ENCODE measurements around the gene ZAP70.

The ZAP70 gene

GRCh38 chr2:97715951-97716694 lies 2.7 kb downstream of the ZAP70 start:
- peak overlapping the region; percentile 95 to 96 for H3K4me3 Mint-ChIP-seq
- H3K27me3 Mint-ChIP-seq: no peaks in the 10 kb centered on the region
- no peak for ATAC-seq (replicated peaks)
- peaks cover 70% of the 10 kb centered on the region for H3K36me3 Mint-ChIP-seq (ENCODE audit: insufficient read depth)
- H3K27ac Mint-ChIP-seq: peak overlapping the region; percentile 97 to 99
- H3K9me3 Mint-ChIP-seq: no peaks in the 10 kb centered on the region
- peaks cover 81 to 87% of the 10 kb centered on the region in 2 donors for H3K4me1 Mint-ChIP-seq (ENCODE audit: low read depth in 2 of 2)
- no peak for DNase-seq

- H3K36me3 Mint-ChIP-seq (ENCODE audit: insufficient read depth): peaks cover 77% of the 10 kb centered on the region
- no peaks in the 10 kb centered on the region for H3K9me3 Mint-ChIP-seq
- H3K27me3 Mint-ChIP-seq: no peaks in the 10 kb centered on the region
- peaks cover 74 to 81% of the 10 kb centered on the region in 2 donors for H3K4me1 Mint-ChIP-seq (ENCODE audit: low read depth in 2 of 2)
- no peak for DNase-seq
- H3K4me3 Mint-ChIP-seq: peak overlapping the region; percentile 95 to 96
- ATAC-seq (replicated peaks): no peak
- H3K27ac Mint-ChIP-seq: peak overlapping the region; percentile 97 to 99
Observed at GRCh38 chr2:97716695-97717612, 3.6 kb downstream of the ZAP70 start.

GRCh38 chr2:97717613-97717995 lies 4.2 kb downstream of the ZAP70 start:
- Mint-ChIP-seq H3K4me3 (peak overlapping the region; percentile 95 to 96), H3K36me3 (ENCODE audit: insufficient read depth) (peaks cover 79% of the 10 kb centered on the region), H3K27ac (peak overlapping the region; percentile 97 to 99)

GRCh38 chr2:97718051-97718882 lies 4.9 kb downstream of the ZAP70 start:
- Mint-ChIP-seq H3K9me3 (no peaks in the 10 kb centered on the region), H3K27me3 (no peaks in the 10 kb centered on the region), H3K36me3 (ENCODE audit: insufficient read depth) (peaks cover 86% of the 10 kb centered on the region), H3K27ac (peak overlapping the region; percentile 97 to 99), H3K4me3 (peak overlapping the region; percentile 95 to 96), H3K4me1 (ENCODE audit: low read depth in 2 of 2) (peaks cover 72 to 80% of the 10 kb centered on the region in 2 donors)
- ATAC-seq (replicated peaks): peak; percentile 85
- peak; percentile 73 to 77 (median 74) for DNase-seq

More at GRCh38 chr2:97717613-97717995, 4.2 kb downstream of the ZAP70 start:
- no peak for ATAC-seq (replicated peaks)
- no peaks in the 10 kb centered on the region for H3K27me3 Mint-ChIP-seq
- no peak for DNase-seq
- H3K4me1 Mint-ChIP-seq (ENCODE audit: low read depth in 2 of 2): peaks cover 69 to 79% of the 10 kb centered on the region in 2 donors
- no peaks in the 10 kb centered on the region for H3K9me3 Mint-ChIP-seq

GRCh38 chr2:97718942-97719341 lies 5.6 kb downstream of the ZAP70 start:
- H3K9me3 Mint-ChIP-seq: no peaks in the 10 kb centered on the region
- no peaks in the 10 kb centered on the region for H3K27me3 Mint-ChIP-seq
- peaks cover 85% of the 10 kb centered on the region for H3K36me3 Mint-ChIP-seq (ENCODE audit: insufficient read depth)
- DNase-seq (no peak), ATAC-seq (replicated peaks) (peak; percentile 14)
- H3K27ac Mint-ChIP-seq: peak overlapping the region; percentile 97 to 99
- peak overlapping the region; percentile 95 to 96 for H3K4me3 Mint-ChIP-seq
- peaks cover 70 to 80% of the 10 kb centered on the region in 2 donors for H3K4me1 Mint-ChIP-seq (ENCODE audit: low read depth in 2 of 2)

GRCh38 chr2:97719362-97720155 lies 6.2 kb downstream of the ZAP70 start:
- Mint-ChIP-seq H3K4me1 (ENCODE audit: low read depth in 2 of 2) (peaks cover 74 to 79% of the 10 kb centered on the region in 2 donors), H3K9me3 (no peaks in the 10 kb centered on the region), H3K27ac (peak overlapping the region; percentile 97 to 99), H3K4me3 (peak overlapping the region; percentile 95 to 96), H3K27me3 (no peaks in the 10 kb centered on the region), H3K36me3 (ENCODE audit: insufficient read depth) (peaks cover 85% of the 10 kb centered on the region)
- ATAC-seq (replicated peaks) (no peak), DNase-seq (no peak)

GRCh38 chr2:97720746-97721145 lies 7.4 kb downstream of the ZAP70 start:
- no peak for ATAC-seq (replicated peaks)
- H3K9me3 Mint-ChIP-seq: no peaks in the 10 kb centered on the region
- peak overlapping the region; percentile 95 to 96 for H3K4me3 Mint-ChIP-seq
- H3K4me1 Mint-ChIP-seq (ENCODE audit: low read depth in 2 of 2): peaks cover 76 to 78% of the 10 kb centered on the region in 2 donors
- peak overlapping the region; percentile 90 to 99 for H3K27ac Mint-ChIP-seq
- DNase-seq: no peak
- H3K36me3 Mint-ChIP-seq (ENCODE audit: insufficient read depth): peaks cover 89% of the 10 kb centered on the region
- H3K27me3 Mint-ChIP-seq: no peaks in the 10 kb centered on the region

GRCh38 chr2:97722227-97722626 lies 8.9 kb downstream of the ZAP70 start:
- DNase-seq: no peak
- Mint-ChIP-seq H3K9me3 (no peaks in the 10 kb centered on the region), H3K36me3 (ENCODE audit: insufficient read depth) (peaks cover 94% of the 10 kb centered on the region), H3K4me1 (ENCODE audit: low read depth in 2 of 2) (peaks cover 70 to 77% of the 10 kb centered on the region in 2 donors), H3K4me3 (peak overlapping the region; percentile 95 to 96), H3K27ac (peak overlapping the region; percentile 63 to 80), H3K27me3 (no peaks in the 10 kb centered on the region)
- ATAC-seq (replicated peaks): no peak

GRCh38 chr2:97723156-97724072 lies 10.0 kb downstream of the ZAP70 start:
- Mint-ChIP-seq H3K27me3 (no peaks in the 10 kb centered on the region), H3K4me1 (ENCODE audit: low read depth in 2 of 2) (peaks cover 73 to 78% of the 10 kb centered on the region in 2 donors), H3K9me3 (no peaks in the 10 kb centered on the region), H3K4me3 (peak overlapping the region; percentile 95 to 96), H3K27ac (peak overlapping the region; percentile 63 to 80), H3K36me3 (ENCODE audit: insufficient read depth) (peaks cover 96% of the 10 kb centered on the region)
- ATAC-seq (replicated peaks) (no peak), DNase-seq (no peak)

GRCh38 chr2:97724073-97724410 lies 10.7 kb downstream of the ZAP70 start:
- H3K9me3 Mint-ChIP-seq: no peaks in the 10 kb centered on the region
- ATAC-seq (replicated peaks) (no peak), DNase-seq (no peak)
- peak overlapping the region; percentile 18 to 66 for H3K4me3 Mint-ChIP-seq
- peaks cover 73% of the 10 kb centered on the region in 2 donors for H3K4me1 Mint-ChIP-seq (ENCODE audit: low read depth in 2 of 2)
- H3K27me3 Mint-ChIP-seq: no peaks in the 10 kb centered on the region
- H3K36me3 Mint-ChIP-seq (ENCODE audit: insufficient read depth): peaks cover 96% of the 10 kb centered on the region
- H3K27ac Mint-ChIP-seq: peak overlapping the region in 1 of 2 donors; percentile 89

- DNase-seq: no peak
- H3K27me3 Mint-ChIP-seq: no peaks in the 10 kb centered on the region
- H3K36me3 Mint-ChIP-seq (ENCODE audit: insufficient read depth): peaks cover 95% of the 10 kb centered on the region
- H3K27ac Mint-ChIP-seq: peak overlapping the region; percentile 41 to 89
- no peaks in the 10 kb centered on the region for H3K9me3 Mint-ChIP-seq
- peaks cover 70 to 71% of the 10 kb centered on the region in 2 donors for H3K4me1 Mint-ChIP-seq (ENCODE audit: low read depth in 2 of 2)
- ATAC-seq (replicated peaks): no peak
- H3K4me3 Mint-ChIP-seq: peak overlapping the region in 1 of 2 donors; percentile 18
Observed at GRCh38 chr2:97724501-97724900, 11.1 kb downstream of the ZAP70 start.

Measured in effector memory CD8-positive, alpha-beta T cell (primary cell).